H9 (cell line): Measurements from ENCODE around the gene TANGO6. TPM values are rescaled to one million over a fixed set of nuclear protein-coding genes. Genes with fewer than 3 reads are reported as not detected.

Experiments used
- DNase-seq: peaks from one replicate; pipeline ENCODE4 v3.0.0-alpha.2; 2017
- H2AFZ ChIP-seq: one replicate; pipeline ENCODE4 v1.6.1; 2013; ENCODE audit warnings: mild to moderate bottlenecking, low read length, control low read depth, moderate library complexity
- H2AK5ac ChIP-seq: 2 replicates; pipeline ENCODE4 v1.6.1; 2013; ENCODE audit warnings: low read length, control low read depth, mixed read lengths; ENCODE audit not compliant: insufficient read length
- H2BK120ac ChIP-seq: one replicate; pipeline ENCODE4 v1.6.1; 2013; ENCODE audit warnings: low read depth, mild to moderate bottlenecking, low read length, control low read depth, inconsistent platforms; ENCODE audit not compliant: poor library complexity, severe bottlenecking
- H2BK12ac ChIP-seq: 2 replicates; pipeline ENCODE4 v1.6.1; 2013; ENCODE audit warnings: low read length, control low read depth, mixed read lengths, low read depth; ENCODE audit not compliant: insufficient read length
- H2BK15ac ChIP-seq: 2 replicates; pipeline ENCODE4 v1.6.1; 2013; ENCODE audit warnings: low read depth, low read length, control low read depth
- H2BK20ac ChIP-seq: one replicate; pipeline ENCODE4 v1.6.1; 2013; ENCODE audit warnings: low read depth, mild to moderate bottlenecking, low read length, control low read depth, inconsistent platforms; ENCODE audit not compliant: poor library complexity, severe bottlenecking
- H2BK5ac ChIP-seq: 2 replicates; pipeline ENCODE4 v1.6.1; 2013; ENCODE audit warnings: low read length, control low read depth, mixed read lengths; ENCODE audit not compliant: insufficient read length
- H3K14ac ChIP-seq: 2 replicates; pipeline ENCODE4 v1.6.1; 2013; ENCODE audit warnings: low read length, control low read depth; ENCODE audit not compliant: insufficient read depth
- H3K18ac ChIP-seq: 2 replicates; pipeline ENCODE4 v1.6.1; 2013; ENCODE audit warnings: low read depth, mild to moderate bottlenecking, mixed read lengths, low read length, control low read depth; ENCODE audit not compliant: insufficient read length
- H3K23ac ChIP-seq: 2 replicates; pipeline ENCODE4 v1.6.1; 2013; ENCODE audit warnings: low read length, control low read depth, mixed read lengths, low read depth; ENCODE audit not compliant: insufficient read length
- H3K23me2 ChIP-seq: 2 replicates; pipeline ENCODE4 v1.6.1; 2013; ENCODE audit warnings: low read depth, mild to moderate bottlenecking, mixed read lengths, low read length, control low read depth; ENCODE audit not compliant: insufficient read length, poor library complexity, severe bottlenecking
- H3K27ac ChIP-seq: 2 replicates; pipeline ENCODE4 v1.5.1; 2013; ENCODE audit warnings: low read length, control low read depth, mixed read lengths, low read depth; ENCODE audit not compliant: insufficient read length
- H3K27me3 ChIP-seq: 2 replicates; pipeline ENCODE4 v1.6.1; 2013; ENCODE audit warnings: low read length, control low read depth, inconsistent platforms; ENCODE audit not compliant: insufficient read depth
- H3K4ac ChIP-seq: 2 replicates; pipeline ENCODE4 v1.6.1; 2013; ENCODE audit warnings: low read depth, mild to moderate bottlenecking, control low read depth, inconsistent platforms, low read length, moderate library complexity
- H3K4me1 ChIP-seq: 2 replicates; pipeline ENCODE4 v1.6.1; 2013; ENCODE audit warnings: low read length, control low read depth, inconsistent platforms; ENCODE audit not compliant: insufficient read depth
- H3K4me2 ChIP-seq: 2 replicates; pipeline ENCODE4 v1.6.1; 2013; ENCODE audit warnings: low read length, control low read depth, mixed read lengths; ENCODE audit not compliant: insufficient read length, insufficient read depth
- H3K56ac ChIP-seq: 2 replicates; pipeline ENCODE4 v1.6.1; 2013; ENCODE audit warnings: low read depth, mild to moderate bottlenecking, mixed read lengths, low read length, control low read depth; ENCODE audit not compliant: insufficient read length
- H3K79me1 ChIP-seq: 2 replicates; pipeline ENCODE4 v1.6.1; 2013; ENCODE audit warnings: low read depth, mild to moderate bottlenecking, moderate library complexity, low read length, control low read depth, inconsistent platforms; ENCODE audit not compliant: insufficient read depth, poor library complexity, severe bottlenecking
- H3K79me2 ChIP-seq: 2 replicates; pipeline ENCODE4 v1.6.1; 2013; ENCODE audit warnings: low read length, control low read depth, inconsistent platforms; ENCODE audit not compliant: insufficient read depth
- H3K9ac ChIP-seq: 2 replicates; pipeline ENCODE4 v1.6.1; 2013; ENCODE audit warnings: low read length, control low read depth, mixed read lengths; ENCODE audit not compliant: insufficient read length; ENCODE audit errors: extremely low read depth
- H3K9me3 ChIP-seq: one replicate; pipeline ENCODE4 v1.6.1; 2013; ENCODE audit warnings: low read depth, low read length, inconsistent platforms; ENCODE audit not compliant: control insufficient read depth
- H3T11ph ChIP-seq: one replicate; pipeline ENCODE4 v1.6.1; 2013; ENCODE audit warnings: mild to moderate bottlenecking, low read length, control low read depth, inconsistent platforms
- H4K20me1 ChIP-seq: one replicate; pipeline ENCODE4 v1.6.1; 2013; ENCODE audit not compliant: control insufficient read depth, insufficient read length, insufficient read depth
- H4K5ac ChIP-seq: 2 replicates; pipeline ENCODE4 v1.6.1; 2013; ENCODE audit warnings: low read depth, mild to moderate bottlenecking, mixed read lengths, low read length, control low read depth; ENCODE audit not compliant: insufficient read length
- H4K8ac ChIP-seq: replicated peaks from 2 replicates; pipeline ENCODE4 v1.6.1; 2013; ENCODE audit warnings: low read length, control low read depth, mixed read lengths, low read depth; ENCODE audit not compliant: insufficient read length
- H4K91ac ChIP-seq: 2 replicates; pipeline ENCODE4 v1.6.1; 2013; ENCODE audit warnings: low read depth, mild to moderate bottlenecking, moderate library complexity, mixed read lengths, low read length, control low read depth; ENCODE audit not compliant: insufficient read length
- H3K27ac Mint-ChIP-seq, 3 experiments: 2 replicates in 2 of 3; 3 replicates in 1 of 3; pipeline ENCODE4 v1.8.0; 2020 to 2021; ENCODE audit warnings: mixed read lengths in 3 of 3, mild to moderate bottlenecking in 1 of 3, moderate library complexity in 1 of 3
- H3K27me3 Mint-ChIP-seq: 2 replicates; pipeline ENCODE4 v1.8.0; 2021; ENCODE audit warnings: low read depth, mild to moderate bottlenecking, moderate library complexity, mixed read lengths
- H3K36me3 Mint-ChIP-seq, 3 experiments: 2 replicates in 2 of 3; 3 replicates in 1 of 3; pipeline ENCODE4 v1.8.0; 2020 to 2021; ENCODE audit warnings: low read depth in 3 of 3, mixed read lengths in 3 of 3; ENCODE audit not compliant: insufficient read depth in 1 of 3
- H3K4me1 Mint-ChIP-seq, 2 experiments: 2 replicates each; pipeline ENCODE4 v1.8.0; 2020; ENCODE audit warnings: mixed read lengths in 2 of 2
- H3K4me3 Mint-ChIP-seq, 2 experiments: 2 replicates in 1 of 2; 3 replicates in 1 of 2; pipeline ENCODE4 v1.8.0; 2020 to 2021; ENCODE audit warnings: mild to moderate bottlenecking in 2 of 2, mixed read lengths in 2 of 2, moderate library complexity in 1 of 2
- H3K9me3 Mint-ChIP-seq, 2 experiments: 2 replicates in 1 of 2; 3 replicates in 1 of 2; pipeline ENCODE4 v1.8.0; 2020; ENCODE audit warnings: mild to moderate bottlenecking in 2 of 2, mixed read lengths in 2 of 2, moderate library complexity in 1 of 2
- CTCF ChIP-seq: fragments of 200-600 bp; sonication (generic); conservative IDR thresholded peaks from 3 replicates; pipeline ENCODE4 v1.8.0; 2021; ENCODE audit warnings: antibody characterized with exemption, mild to moderate bottlenecking
- WGBS: extraction: QIAGEN DNeasy Blood & Tissue Kit; methylation state at CpG from one replicate; pipeline ENCODE4 v1.1.7; 2013; ENCODE audit warnings: missing lambda C conversion rate, low lambda C conversion rate, mixed read lengths; ENCODE audit not compliant: insufficient read length; ENCODE audit errors: extremely low coverage; 5-methylcytosine and 5-hydroxymethylcytosine counted together
- total RNA-seq: library from RNA; stranded (reverse); gene quantifications from 2 replicates; pipeline ENCODE4 v1.2.1, GENCODE V29; 2021

TANGO6 gene
- total RNA-seq, 1 experiment from 2014 or later = 12.0 TPM

GRCh38 chr16:69116256-69116875 is 273.0 kb downstream of the TANGO6 start:
- Histone ChIP-seq H2BK15ac (no peak overlapping the region), H3K79me2 (no peaks in the 10 kb centered on the region; the same call in 1 of the 2 replicates), H3T11ph (no peak overlapping the region), H4K20me1 (no peaks in the 10 kb centered on the region), H3K14ac (no peak overlapping the region), H2AK5ac (no peak overlapping the region), H2BK12ac (no peak overlapping the region), H3K9me3 (no peaks in the 10 kb centered on the region), H3K18ac (no peak overlapping the region), H3K4ac (no peak overlapping the region), H4K5ac (no peak overlapping the region), H3K27me3 (no peaks in the 10 kb centered on the region), H2BK20ac (no peak overlapping the region), H3K23ac (no peak overlapping the region), H3K9ac (no peak overlapping the region), H3K56ac (no peak overlapping the region), H3K23me2 (no peaks in the 10 kb centered on the region), H3K4me1 (no peaks in the 10 kb centered on the region), H4K8ac (no peak overlapping the region), H3K4me2 (no peak overlapping the region), H2BK5ac (no peak overlapping the region), H3K79me1 (no peaks in the 10 kb centered on the region), H4K91ac (no peak overlapping the region), H3K27ac (no peak overlapping the region), H2AFZ (no peak overlapping the region), H2BK120ac (no peak overlapping the region)
- Mint-ChIP-seq H3K4me3 (no peak overlapping the region), H3K9me3 (no peaks in the 10 kb centered on the region; a peak in 2 of 5 replicates), H3K27me3 (no peaks in the 10 kb centered on the region), H3K27ac (0 out of 7 replicates have a peak overlapping the region, but pooled peaks of 1 of the 3 experiments have one; percentile 68), H3K36me3 (peaks cover 85 to 98% (median 88%) of the 10 kb centered on the region in 3 experiments), H3K4me1 (peaks cover 0 to 10% of the 10 kb centered on the region in 2 experiments; a peak in 1 of 4 replicates)
- no CpG with 5 or more reads among the region's 7 CpGs for WGBS
- TF ChIP-seq CTCF = no peak
- no peak for DNase-seq
